ENCODE data around the gene IGF2R. TPM values are rescaled to one million over a fixed set of nuclear protein-coding genes. Genes with fewer than 3 reads are reported as not detected.
A peak's percentile ranks its signal among the peaks of the same experiment; 100 is the strongest.

IGF2R gene
- total and polyA plus RNA-seq, 2 of the 13 experiments (the other 11 are each of a cell fraction or from before 2014, with no cell fraction given): 38.3 to 70.0 TPM

GRCh38 chr6:160063771-160064413 is 95.0 kb downstream of the IGF2R start (continued):
- no peak for TF ChIP-seq FOXC1 (CRISPR knock-in tag; IDR thresholded peaks at IDR 0.05; ENCODE audit: borderline replicate concordance)

GRCh38 chr6:160065200-160065599 is 96.3 kb downstream of the IGF2R start:
- H3K4me1 ChIP-seq (ENCODE audit: insufficient read depth, low read length): peaks cover 16% of the 10 kb centered on the region
- no peak overlapping the region for H3K4me3 ChIP-seq (replicated peaks in 1 of 3; ENCODE audit: insufficient read depth in 1 of 3, low read depth in 2 of 3, low read length in 3 of 3)
- no peaks in the 10 kb centered on the region for H4K20me1 ChIP-seq (ENCODE audit: insufficient read depth, low read length)
- no peaks in the 10 kb centered on the region for H3K79me2 ChIP-seq (ENCODE audit: insufficient read depth, low read length)
- ATAC-seq (peak; percentile 31; the same call in 1 of the 3 replicates), FAIRE-seq (no peak), DNase-seq (ENCODE audit: low spot score) (no peak)
- in situ Hi-C loops (cut with HindIII; ENCODE audit: extremely low pct_ligation_motif_present, low pct_unique_long_range_greater_than_20kb) (no loop called here), intact Hi-C loops (cut with micrococcal nuclease; ENCODE audit: unreplicated experiment) (no loop called here)
- 73% methylated on average over 9 of the region's 9 CpGs for WGBS (ENCODE audit: low lambda C conversion rate)
- no peak overlapping the region for H3K4me2 ChIP-seq (ENCODE audit: low read depth, low read length)
- no peak overlapping the region for H2AFZ ChIP-seq (ENCODE audit: low read length)
- H3K27ac ChIP-seq (ENCODE audit: extremely low read length, insufficient read depth, low read length): no peak overlapping the region
- no TSS peak for BruUV-seq (replicated peaks)
- H3K27me3 ChIP-seq (ENCODE audit: control insufficient read depth in 1 of 2, insufficient read depth in 2 of 2, low read length in 2 of 2): no peaks in the 10 kb centered on the region
- no peaks in the 10 kb centered on the region for H3K9me3 ChIP-seq (ENCODE audit: low read length)
- CTCF ChIA-PET (ENCODE audit: low intra/inter-chr PET ratio, low total read pairs): no interaction called here
- TF ChIP-seq LRRFIP1 (CRISPR knock-in tag; conservative IDR thresholded peaks at IDR 0.05) (no peak), PAXIP1 (CRISPR knock-in tag; conservative IDR thresholded peaks at IDR 0.05) (0 out of 2 replicates have a peak, but pooled peaks have one; percentile 30), ZNF572 (CRISPR knock-in tag; IDR thresholded peaks at IDR 0.05) (no peak), SAP130 (CRISPR knock-in tag; IDR thresholded peaks at IDR 0.05; ENCODE audit: low read depth) (0 out of 2 replicates have a peak, but pooled peaks have one; percentile 16), ZNF670 (CRISPR knock-in tag; IDR thresholded peaks at IDR 0.05; ENCODE audit: borderline replicate concordance) (peak; percentile 43; the same call in 1 of the 2 replicates), AHDC1 (CRISPR knock-in tag; IDR thresholded peaks at IDR 0.05; ENCODE audit: borderline replicate concordance) (0 out of 2 replicates have a peak, but pooled peaks have one; percentile 13), ETV5 (CRISPR knock-in tag; IDR thresholded peaks at IDR 0.05; ENCODE audit: borderline replicate concordance) (peak; percentile 47; the same call in 1 of the 2 replicates)
- POLR2A ChIA-PET: no interaction called here
- H3K9ac ChIP-seq (ENCODE audit: insufficient read depth, low read depth, low read length): no peak overlapping the region
- peaks cover 54 to 87% of the 10 kb centered on the region in 2 experiments for H3K36me3 ChIP-seq (replicated peaks in 1 of 2; ENCODE audit: control insufficient read depth in 1 of 2, insufficient read depth in 2 of 2, low read length in 2 of 2)

Data from HepG2 (cell line).